ENCODE measurements around the gene RSPO1.

The RSPO1 gene

GRCh38 chr1:37567023-37567422 is 67.7 kb downstream of the RSPO1 start:
- H2BK120ac ChIP-seq (ENCODE audit: insufficient read depth, low read length, poor library complexity): no peak overlapping the region
- no peak overlapping the region for H3K4me3 ChIP-seq (ENCODE audit: low read depth, low read length)
- no peaks in the 10 kb centered on the region for H3K79me1 ChIP-seq (ENCODE audit: low read length)
- DNase-seq: no peak
- H3K4me1 ChIP-seq (ENCODE audit: control insufficient read depth in 1 of 2, insufficient read depth in 2 of 2, low read length in 2 of 2): no peaks in the 10 kb centered on the region
- H3K27me3 ChIP-seq (ENCODE audit: insufficient read depth, low read length): no peaks in the 10 kb centered on the region
- no peak overlapping the region for H4K8ac ChIP-seq (ENCODE audit: low read depth, low read length)
- no peak overlapping the region for H4K91ac ChIP-seq (ENCODE audit: low read depth, low read length)
- no peak overlapping the region for H2AFZ ChIP-seq (ENCODE audit: insufficient read depth, low read length, poor library complexity)
- H2BK12ac ChIP-seq (ENCODE audit: low read length): no peak overlapping the region
- no peaks in the 10 kb centered on the region for H3K9me3 ChIP-seq (ENCODE audit: insufficient read depth, low read depth, low read length)
- H3K4me2 ChIP-seq (ENCODE audit: low read length): no peak overlapping the region
- no peak overlapping the region for H4K12ac ChIP-seq (ENCODE audit: low read depth, low read length)
- H3K14ac ChIP-seq (ENCODE audit: low read length): no peak overlapping the region
- H3K27ac ChIP-seq (ENCODE audit: low read depth, low read length): no peak overlapping the region
- H3K9ac ChIP-seq (ENCODE audit: low read length): no peak overlapping the region
- no peak overlapping the region for H3K23ac ChIP-seq (ENCODE audit: low read length)
- H3K18ac ChIP-seq (ENCODE audit: low read length): no peak overlapping the region
- no peaks in the 10 kb centered on the region for H3K79me2 ChIP-seq (ENCODE audit: control insufficient read depth, insufficient read depth, low read length, poor library complexity)
- H2AK5ac ChIP-seq (ENCODE audit: low read length): no peak overlapping the region
- no CpG with 5 or more reads among the region's 3 CpGs for whole genome bisulfite sequencing (ENCODE audit: extremely low coverage, insufficient coverage, insufficient read length)
- H3K36me3 ChIP-seq (ENCODE audit: control insufficient read depth in 1 of 2, insufficient read depth in 2 of 2, low read length in 2 of 2): peaks cover 18 to 57% of the 10 kb centered on the region in 2 experiments
- H3K4ac ChIP-seq (ENCODE audit: low read depth, low read length): no peak overlapping the region
- H2BK5ac ChIP-seq (ENCODE audit: low read depth, low read length, poor library complexity): no peak overlapping the region

DNA sequence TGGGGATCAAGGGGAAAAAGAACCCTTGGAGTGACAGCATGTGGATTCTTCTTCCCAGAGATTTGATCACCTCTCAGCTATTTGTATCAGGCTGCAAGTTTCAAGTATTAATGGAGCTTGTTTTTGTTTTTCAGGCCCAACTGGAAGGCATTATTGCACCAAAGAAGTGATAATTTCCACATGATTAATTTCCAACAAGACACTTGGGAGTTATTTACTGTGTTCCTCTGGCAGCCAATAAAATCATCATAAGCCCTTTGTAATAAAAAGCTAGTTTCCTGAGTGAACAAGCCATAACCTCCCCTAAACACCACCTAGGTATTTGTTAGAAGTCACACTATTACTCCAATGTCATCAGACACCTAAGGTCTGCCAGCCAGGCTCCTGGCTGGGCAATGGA is 69.8 kb downstream of the RSPO1 start:
- Histone ChIP-seq H2BK12ac (ENCODE audit: low read length) (no peak overlapping the region), H3K4ac (ENCODE audit: low read depth, low read length) (no peak overlapping the region), H3K27ac (ENCODE audit: low read depth, low read length) (no peak overlapping the region), H4K12ac (ENCODE audit: low read depth, low read length) (no peak overlapping the region), H2AK5ac (ENCODE audit: low read length) (no peak overlapping the region), H3K4me2 (ENCODE audit: low read length) (no peak overlapping the region), H3K9me3 (ENCODE audit: insufficient read depth, low read depth, low read length) (no peaks in the 10 kb centered on the region), H3K9ac (ENCODE audit: low read length) (no peak overlapping the region), H2BK5ac (ENCODE audit: low read depth, low read length, poor library complexity) (no peak overlapping the region), H3K4me1 (ENCODE audit: control insufficient read depth in 1 of 2, insufficient read depth in 2 of 2, low read length in 2 of 2) (peaks cover 0 to 3% of the 10 kb centered on the region in 2 experiments), H3K14ac (ENCODE audit: low read length) (no peak overlapping the region), H2BK120ac (ENCODE audit: insufficient read depth, low read length, poor library complexity) (no peak overlapping the region), H3K18ac (ENCODE audit: low read length) (no peak overlapping the region), H4K91ac (ENCODE audit: low read depth, low read length) (no peak overlapping the region), H4K8ac (ENCODE audit: low read depth, low read length) (no peak overlapping the region), H3K4me3 (ENCODE audit: low read depth, low read length) (no peak overlapping the region), H3K23ac (ENCODE audit: low read length) (no peak overlapping the region), H3K27me3 (ENCODE audit: insufficient read depth, low read length) (no peaks in the 10 kb centered on the region), H2AFZ (ENCODE audit: insufficient read depth, low read length, poor library complexity) (no peak overlapping the region), H3K36me3 (ENCODE audit: control insufficient read depth in 1 of 2, insufficient read depth in 2 of 2, low read length in 2 of 2) (peaks cover 18 to 48% of the 10 kb centered on the region in 2 experiments), H3K79me2 (ENCODE audit: control insufficient read depth, insufficient read depth, low read length, poor library complexity) (no peaks in the 10 kb centered on the region), H3K79me1 (ENCODE audit: low read length) (no peaks in the 10 kb centered on the region)
- DNase-seq: no peak

GRCh38 chr1:37562984-37563383 is 71.7 kb downstream of the RSPO1 start:
- H4K12ac ChIP-seq (ENCODE audit: low read depth, low read length): no peak overlapping the region
- H3K27ac ChIP-seq (ENCODE audit: low read depth, low read length): no peak overlapping the region
- no peak for DNase-seq
- no peak overlapping the region for H3K23ac ChIP-seq (ENCODE audit: low read length)
- H3K79me1 ChIP-seq (ENCODE audit: low read length): no peaks in the 10 kb centered on the region
- peaks cover 14 to 36% of the 10 kb centered on the region in 2 experiments for H3K36me3 ChIP-seq (ENCODE audit: control insufficient read depth in 1 of 2, insufficient read depth in 2 of 2, low read length in 2 of 2)
- H4K8ac ChIP-seq (ENCODE audit: low read depth, low read length): no peak overlapping the region
- no CpG with 5 or more reads among the region's 1 CpG for WGBS (ENCODE audit: extremely low coverage, insufficient coverage, insufficient read length)
- H2BK12ac ChIP-seq (ENCODE audit: low read length): no peak overlapping the region
- H3K14ac ChIP-seq (ENCODE audit: low read length): no peak overlapping the region
- H3K9me3 ChIP-seq (ENCODE audit: insufficient read depth, low read depth, low read length): no peaks in the 10 kb centered on the region
- no peak overlapping the region for H3K9ac ChIP-seq (ENCODE audit: low read length)
- H3K27me3 ChIP-seq (ENCODE audit: insufficient read depth, low read length): no peaks in the 10 kb centered on the region
- H4K91ac ChIP-seq (ENCODE audit: low read depth, low read length): no peak overlapping the region
- no peak overlapping the region for H3K18ac ChIP-seq (ENCODE audit: low read length)
- H2BK5ac ChIP-seq (ENCODE audit: low read depth, low read length, poor library complexity): no peak overlapping the region
- H3K4me2 ChIP-seq (ENCODE audit: low read length): no peak overlapping the region
- H3K4me1 ChIP-seq (ENCODE audit: control insufficient read depth in 1 of 2, insufficient read depth in 2 of 2, low read length in 2 of 2): peaks cover 0 to 3% of the 10 kb centered on the region in 2 experiments
- no peak overlapping the region for H2BK120ac ChIP-seq (ENCODE audit: insufficient read depth, low read length, poor library complexity)
- no peak overlapping the region for H3K4me3 ChIP-seq (ENCODE audit: low read depth, low read length)
- H3K79me2 ChIP-seq (ENCODE audit: control insufficient read depth, insufficient read depth, low read length, poor library complexity): no peaks in the 10 kb centered on the region
- H3K4ac ChIP-seq (ENCODE audit: low read depth, low read length): no peak overlapping the region
- H2AK5ac ChIP-seq (ENCODE audit: low read length): no peak overlapping the region
- no peak overlapping the region for H2AFZ ChIP-seq (ENCODE audit: insufficient read depth, low read length, poor library complexity)

Measured in trophoblast cell (in vitro differentiated cells and primary cell).